ENCODE data around the gene GNRH2.

DNA sequence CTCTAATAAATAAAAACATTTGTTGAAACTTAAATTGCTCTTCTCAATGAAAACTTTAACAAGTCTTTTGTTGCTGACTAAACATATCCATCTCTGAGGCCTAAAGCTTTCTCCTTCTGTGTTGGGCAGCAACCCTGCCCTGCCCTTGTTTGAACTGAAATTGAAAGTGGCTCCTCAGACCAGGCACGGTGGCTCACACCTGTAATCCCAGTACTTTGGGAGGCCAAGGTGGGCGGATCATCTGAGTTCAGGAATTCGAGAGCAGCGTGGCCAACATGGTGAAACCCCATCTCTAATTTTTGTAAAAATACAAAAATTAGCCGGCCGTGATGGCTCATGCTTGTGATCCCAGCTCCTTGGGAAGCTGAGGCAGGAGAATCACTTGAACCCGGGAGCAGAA, 29.2 kb upstream of the GNRH2 start:
- TF ChIP-seq, protein P1, sequence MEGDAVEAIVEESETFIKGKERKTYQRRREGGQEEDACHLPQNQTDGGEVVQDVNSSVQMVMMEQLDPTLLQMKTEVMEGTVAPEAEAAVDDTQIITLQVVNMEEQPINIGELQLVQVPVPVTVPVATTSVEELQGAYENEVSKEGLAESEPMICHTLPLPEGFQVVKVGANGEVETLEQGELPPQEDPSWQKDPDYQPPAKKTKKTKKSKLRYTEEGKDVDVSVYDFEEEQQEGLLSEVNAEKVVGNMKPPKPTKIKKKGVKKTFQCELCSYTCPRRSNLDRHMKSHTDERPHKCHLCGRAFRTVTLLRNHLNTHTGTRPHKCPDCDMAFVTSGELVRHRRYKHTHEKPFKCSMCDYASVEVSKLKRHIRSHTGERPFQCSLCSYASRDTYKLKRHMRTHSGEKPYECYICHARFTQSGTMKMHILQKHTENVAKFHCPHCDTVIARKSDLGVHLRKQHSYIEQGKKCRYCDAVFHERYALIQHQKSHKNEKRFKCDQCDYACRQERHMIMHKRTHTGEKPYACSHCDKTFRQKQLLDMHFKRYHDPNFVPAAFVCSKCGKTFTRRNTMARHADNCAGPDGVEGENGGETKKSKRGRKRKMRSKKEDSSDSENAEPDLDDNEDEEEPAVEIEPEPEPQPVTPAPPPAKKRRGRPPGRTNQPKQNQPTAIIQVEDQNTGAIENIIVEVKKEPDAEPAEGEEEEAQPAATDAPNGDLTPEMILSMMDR (IDR thresholded peaks at IDR 0.05), result no peak
- TF ChIP-seq POLR2A (IDR thresholded peaks at IDR 0.05), result no peak

Data from testis (tissue), 2 donors.